SW480 (cell line): Measurements from ENCODE around the gene TTC21B.
A peak's percentile ranks its signal among the peaks of the same experiment; 100 is the strongest.
"Not testable (repeated sequence)": the region's sequence is repeated elsewhere in the genome, so short reads cannot be mapped to it uniquely, and the experiment has no call there.

Experiments
- DNase-seq: peaks from one replicate; pipeline ENCODE4 v3.0.0-alpha.2; 2016; ENCODE audit warnings: low spot score

TTC21B gene

DNA sequence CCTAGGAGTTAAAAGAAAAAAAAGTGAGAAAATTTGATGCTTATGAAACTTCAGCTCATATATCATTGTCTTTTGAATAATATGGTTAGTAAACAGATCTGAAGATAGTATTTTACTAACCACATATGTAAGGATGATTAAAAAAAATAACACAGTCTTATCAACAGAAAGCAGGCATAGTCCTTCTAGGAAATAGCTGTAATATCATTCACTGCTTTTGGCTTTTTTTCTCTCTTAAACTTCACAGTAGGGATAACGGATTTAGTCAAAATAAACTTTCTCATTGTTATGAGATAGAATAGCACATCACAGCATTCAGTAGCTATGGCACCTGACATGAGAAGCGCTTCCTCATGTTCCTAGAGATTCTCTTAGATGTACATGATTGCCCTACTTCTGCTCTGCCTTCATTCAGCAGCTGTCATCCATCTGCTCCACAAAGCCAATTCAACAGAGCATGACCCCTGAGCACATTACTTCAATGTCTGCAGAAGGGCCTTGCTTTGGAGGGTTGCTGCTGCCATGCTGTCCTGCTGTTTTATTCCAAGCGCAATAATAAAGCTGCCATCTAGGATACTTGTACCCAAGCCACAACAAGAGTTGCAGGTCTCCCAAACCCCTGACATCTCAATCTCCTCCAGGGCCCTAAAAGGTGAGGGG lies 67.0 kb downstream of the TTC21B start:
- DNase-seq, result no peak

DNA sequence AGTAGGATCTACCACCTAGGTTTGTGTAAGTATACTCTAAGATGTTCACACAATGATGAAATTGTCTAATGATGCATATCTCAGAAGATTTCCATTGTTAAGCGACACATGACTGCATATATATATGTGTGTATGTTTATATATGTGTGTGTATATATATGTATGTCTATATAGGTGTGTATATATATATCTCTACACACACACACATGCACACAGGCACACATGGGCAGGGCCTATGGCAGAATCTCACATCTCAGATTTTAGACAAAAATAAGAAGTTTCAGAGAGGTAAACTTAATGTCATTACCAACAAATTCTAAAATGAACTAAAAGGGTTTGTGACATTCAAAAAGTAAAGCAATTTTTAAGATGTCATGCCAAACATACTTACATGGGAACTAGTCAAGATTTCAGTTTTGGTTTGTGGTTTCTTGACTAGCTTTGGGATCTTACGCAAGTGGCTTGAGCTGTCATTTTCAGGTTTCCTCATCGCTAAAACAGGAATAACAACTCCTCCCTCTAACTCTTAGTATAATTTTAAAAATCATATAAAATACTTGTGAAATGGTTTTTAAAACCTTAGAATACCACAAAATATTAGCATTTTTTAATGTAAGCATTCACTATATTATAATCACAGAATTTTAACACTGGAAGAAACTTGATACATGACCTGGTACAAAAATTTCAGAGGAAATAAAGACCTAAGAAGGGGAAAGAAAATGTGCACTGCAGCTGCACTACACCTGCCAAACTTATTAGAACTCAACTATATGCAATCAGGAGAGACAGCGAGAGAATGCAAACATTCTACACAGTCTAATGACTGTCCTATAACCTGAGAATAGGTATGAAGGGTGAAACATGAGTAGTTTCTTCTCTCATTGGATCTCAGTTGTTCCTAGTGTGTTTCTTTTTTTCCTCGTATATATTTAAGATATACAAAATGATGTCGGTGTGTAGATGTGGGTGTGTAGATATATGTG lies 75.7 kb downstream of the TTC21B start:
- no peak for DNase-seq

DNA sequence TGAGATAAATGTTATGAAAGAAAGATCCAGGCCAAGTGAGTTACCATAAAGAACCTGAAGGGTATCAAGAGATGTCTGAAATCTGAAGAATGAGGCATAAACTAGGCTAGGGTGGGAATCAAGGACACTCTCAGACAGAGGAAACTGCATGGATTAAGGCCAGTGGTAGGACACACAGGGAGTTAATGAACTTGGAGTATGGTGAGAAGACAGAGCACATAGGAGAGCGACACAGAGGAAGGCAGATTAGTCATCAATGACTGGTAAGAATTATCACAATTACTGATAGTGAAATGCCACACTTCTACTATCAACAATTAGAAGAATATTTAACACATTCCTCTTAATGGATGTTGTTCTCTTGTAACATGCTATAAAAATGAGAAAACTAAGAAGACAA lies 76.9 kb downstream of the TTC21B start:
- DNase-seq, result no peak

DNA sequence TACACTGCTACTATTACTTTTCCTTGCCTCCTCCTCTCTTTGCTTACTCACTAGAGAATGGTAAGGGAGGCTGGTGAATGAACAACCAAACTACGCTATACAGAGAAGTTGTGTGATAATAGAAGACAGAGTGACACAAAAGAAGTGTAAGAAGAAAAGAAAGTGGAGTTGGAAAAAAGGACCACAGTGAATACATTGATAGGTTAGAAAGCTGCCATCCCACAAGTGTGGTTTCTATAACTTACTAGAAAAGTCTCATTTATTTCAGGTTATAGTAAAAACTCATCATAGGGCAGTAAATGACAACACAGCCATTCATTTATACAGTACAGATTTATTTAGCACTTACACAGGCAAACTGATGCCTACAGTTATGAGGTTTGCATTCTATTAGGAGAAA lies 77.3 kb downstream of the TTC21B start:
- DNase-seq, result no peak

DNA sequence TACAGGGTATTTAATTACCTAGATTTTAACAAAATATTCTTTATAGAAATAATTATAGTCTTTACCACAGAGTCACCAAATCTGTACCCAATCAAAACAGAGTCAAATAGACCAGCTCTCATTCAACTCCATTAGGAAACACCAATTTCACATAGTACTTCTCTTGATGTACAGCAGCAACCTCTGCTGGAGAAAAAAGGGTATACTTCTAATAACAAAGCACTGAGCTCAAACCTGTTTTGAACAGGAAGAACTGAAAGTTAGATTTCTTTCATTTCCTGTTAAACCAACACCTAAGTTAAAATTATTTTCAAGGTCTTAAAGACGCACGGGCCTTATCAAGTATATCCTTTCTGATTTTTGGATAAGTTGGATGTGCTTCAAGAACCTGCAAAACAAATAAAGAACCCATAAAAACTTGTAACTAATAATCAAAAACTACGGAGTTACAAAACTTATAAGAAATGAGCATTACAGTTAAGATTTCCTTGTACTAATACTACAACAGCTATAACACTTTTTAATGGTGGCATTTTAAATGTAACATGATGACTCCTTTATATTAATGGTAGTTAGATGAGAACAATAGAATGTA lies 79.0 kb downstream of the TTC21B start:
- DNase-seq, result peak; percentile 64

DNA sequence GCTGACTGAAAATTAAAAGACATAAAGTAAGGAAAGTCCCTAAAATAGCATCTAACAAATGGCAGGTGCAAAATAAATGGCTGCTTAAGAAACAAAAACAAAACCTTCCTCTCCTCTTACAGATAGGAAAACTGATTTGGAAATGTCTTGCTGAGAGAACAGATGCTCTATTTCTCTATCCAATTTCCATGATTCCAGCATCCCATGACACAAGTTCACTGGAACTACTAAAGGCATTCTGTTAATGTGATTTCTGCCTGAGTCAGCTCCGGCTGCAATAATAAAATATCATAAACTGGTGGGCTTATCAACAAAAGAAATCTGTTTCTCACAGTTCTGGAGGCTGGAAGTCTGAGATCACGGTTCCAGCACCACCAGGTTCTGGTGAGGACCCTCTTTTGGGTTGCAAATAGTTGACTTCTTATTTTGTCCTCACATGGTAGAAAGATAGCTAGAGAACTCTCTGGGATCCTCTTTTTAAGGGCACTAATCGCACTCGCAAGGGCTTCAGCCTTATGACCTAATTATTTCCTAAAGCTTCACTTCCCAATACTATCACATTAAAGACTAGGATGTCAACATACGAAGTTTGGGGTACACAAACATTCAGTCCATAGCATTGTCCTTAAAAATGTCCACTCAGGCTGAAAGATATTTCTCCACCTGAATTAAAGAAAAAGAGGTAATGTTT lies 81.3 kb downstream of the TTC21B start:
- DNase-seq, result no peak

DNA sequence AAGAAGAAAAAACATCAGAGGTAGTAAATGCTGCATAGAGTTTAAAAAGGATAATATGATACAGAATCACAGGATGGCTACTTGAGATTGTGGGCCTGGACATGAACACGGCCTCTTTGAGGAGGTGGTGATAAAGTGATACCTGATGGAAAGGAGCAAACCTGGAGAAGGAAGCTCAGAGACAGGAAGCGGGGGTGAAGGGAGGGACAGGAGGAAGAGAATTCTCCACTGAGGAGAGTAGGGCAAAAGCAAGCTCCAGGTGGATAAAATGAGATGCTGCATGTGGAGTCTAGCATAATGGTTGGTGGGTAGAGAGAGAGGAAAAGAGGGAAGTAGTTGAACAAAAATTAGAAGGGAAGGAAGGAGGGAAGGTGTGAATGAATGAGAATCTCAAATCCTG lies 82.6 kb downstream of the TTC21B start:
- no peak for DNase-seq

DNA sequence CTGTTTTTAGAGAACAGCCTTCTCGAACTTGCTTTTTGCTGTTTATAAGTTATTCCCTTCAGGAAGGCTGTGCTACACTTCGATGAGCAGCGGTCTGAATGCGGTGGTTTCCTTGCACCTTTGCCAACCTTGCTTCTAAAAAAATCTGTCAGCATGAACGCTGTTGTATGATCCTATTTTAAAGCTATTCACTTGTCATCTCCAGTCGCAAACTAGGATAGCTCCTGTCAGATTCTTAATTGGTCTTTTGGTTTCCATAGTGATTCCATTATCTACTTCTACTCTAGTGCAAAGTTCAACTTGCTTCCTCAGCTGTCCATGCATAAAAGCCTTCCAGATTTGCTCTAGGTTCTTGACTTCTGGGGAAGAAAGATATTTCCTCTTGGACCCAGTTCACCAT lies 83.2 kb downstream of the TTC21B start:
- DNase-seq, result no peak

DNA sequence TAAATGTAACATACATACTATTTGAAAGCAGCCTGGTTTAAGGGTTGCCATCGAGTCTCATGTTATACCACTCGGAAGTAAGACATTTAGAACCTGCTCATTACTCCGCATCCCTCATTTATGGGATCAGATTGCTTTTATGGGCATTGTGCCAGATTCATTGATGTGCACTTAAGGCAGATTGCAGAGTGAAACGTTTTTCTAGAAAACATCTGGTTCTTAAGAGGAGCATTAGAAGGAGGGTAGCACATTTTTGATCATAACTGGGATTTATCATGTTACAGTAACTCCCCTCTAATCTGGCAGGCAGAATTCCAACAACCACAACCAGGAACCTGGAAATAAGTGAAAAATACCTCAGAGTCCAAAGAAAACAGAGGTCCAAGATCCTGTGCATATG lies 85.4 kb downstream of the TTC21B start:
- DNase-seq, result no peak

DNA sequence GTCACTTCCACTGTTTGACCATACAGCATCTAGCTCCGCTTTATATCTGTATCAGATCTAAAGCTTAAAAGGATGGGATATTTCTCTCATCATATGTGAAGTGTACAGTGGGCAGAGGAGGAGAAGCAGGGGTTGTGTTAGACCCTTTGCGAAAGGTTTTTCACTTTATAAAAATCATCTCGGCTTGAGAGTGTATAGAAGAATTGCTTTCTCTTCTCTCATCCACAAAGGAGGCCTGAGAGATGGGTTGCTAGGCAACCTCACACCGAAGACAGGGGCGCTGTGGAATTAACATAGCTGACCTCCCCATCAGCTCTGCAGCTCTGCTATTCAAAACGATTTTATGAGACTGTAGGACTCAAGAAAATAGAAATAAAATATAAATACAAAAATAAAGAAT lies 89.3 kb downstream of the TTC21B start:
- no peak for DNase-seq

DNA sequence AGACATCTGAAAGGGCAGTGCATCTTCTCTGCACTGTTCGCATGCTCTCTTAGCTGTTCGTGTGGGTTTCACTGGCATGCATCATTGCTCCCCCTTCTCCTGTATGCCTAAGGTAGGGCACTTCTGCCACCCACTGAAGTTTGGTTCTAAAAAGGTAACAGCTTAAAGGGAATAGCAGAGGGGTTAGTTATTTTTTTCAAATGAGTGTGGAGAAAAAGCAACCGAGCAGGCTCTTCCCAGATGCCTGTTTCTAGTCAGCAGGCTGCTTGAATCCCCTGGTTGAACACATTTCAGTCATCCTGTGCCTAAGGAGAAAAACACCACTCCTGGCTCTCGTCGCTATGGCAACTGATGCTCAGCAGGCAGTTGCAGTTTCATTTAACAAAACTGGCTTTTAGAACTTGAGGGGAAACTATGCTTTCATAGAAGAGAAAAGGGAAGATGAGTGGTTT lies 89.7 kb downstream of the TTC21B start:
- DNase-seq, result no peak

DNA sequence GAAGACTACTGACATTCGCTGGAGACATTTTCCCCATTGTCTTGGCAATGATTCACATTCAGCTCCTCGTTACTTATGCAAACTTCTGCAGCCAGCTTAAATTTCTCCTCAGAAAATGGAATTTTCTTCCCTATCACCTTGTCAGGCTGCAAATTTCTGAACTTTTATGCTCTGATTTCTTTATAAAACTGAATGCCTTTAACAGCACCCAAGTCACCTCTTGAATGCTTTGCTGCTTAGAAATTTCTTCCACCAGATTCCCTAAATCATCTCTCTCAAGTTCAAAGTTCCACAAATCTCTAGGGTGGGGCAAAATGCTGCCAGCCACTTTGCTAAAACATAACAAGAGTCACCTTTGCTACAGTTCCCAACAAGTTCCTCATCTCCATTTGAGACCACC lies 92.5 kb downstream of the TTC21B start:
- not testable (repeated sequence) for DNase-seq

DNA sequence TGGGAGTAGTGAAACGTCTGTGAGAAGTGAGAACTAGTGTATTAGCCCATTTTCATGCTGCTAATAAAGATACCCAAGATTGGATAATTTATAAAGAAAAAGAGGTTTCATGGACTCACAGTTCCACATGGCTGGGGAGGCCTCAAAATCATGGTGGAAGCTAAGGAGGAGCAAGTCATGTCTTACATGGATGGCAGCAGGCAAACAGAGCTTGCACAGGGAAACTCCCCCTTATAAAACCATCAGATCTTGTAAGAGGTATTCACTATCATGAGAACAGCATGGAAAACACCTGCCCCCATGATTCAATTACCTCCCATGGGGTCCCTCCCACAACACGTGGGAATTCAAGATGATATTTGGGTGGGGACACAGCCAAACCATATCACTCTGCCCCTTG lies 93.9 kb downstream of the TTC21B start:
- DNase-seq, result not testable (repeated sequence)

DNA sequence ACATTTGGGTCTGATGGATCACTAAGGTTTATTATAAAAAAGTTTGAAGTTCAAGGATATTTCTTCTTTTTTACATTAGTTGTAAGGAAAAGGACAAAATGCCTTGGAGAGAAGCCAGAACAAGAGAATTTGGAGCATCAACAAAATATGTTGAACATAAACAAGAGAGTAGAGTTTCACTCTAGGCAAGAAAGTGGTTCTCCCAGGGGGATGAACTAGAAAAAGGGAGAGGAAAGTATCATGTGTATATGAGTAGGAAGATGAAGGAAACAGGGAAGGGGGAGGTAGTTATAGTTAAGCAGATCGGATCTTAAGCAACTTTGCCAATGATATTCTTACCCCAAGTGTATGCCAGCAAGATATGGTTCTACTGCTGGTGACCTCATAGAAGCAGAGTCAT lies 95.7 kb downstream of the TTC21B start:
- no peak for DNase-seq

DNA sequence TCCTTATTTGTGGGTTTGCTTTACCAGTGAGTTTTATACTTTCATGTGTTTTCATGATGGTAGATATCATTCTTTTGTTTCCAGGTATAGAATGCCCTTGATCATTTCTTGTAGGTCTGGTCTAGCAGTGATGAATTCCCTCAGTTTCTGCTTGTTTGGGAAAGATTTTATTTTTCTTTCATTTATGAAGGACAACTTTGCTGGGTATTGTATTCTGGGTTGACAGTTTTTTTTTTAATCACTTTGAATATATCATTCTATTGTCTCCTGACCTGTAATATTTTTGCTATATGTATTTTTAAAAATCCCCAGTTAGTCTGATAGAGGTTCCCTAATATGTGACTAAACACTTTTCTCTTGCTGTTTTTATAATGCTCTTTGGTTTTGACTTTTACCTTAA lies 101.2 kb downstream of the TTC21B start:
- DNase-seq, result no peak

DNA sequence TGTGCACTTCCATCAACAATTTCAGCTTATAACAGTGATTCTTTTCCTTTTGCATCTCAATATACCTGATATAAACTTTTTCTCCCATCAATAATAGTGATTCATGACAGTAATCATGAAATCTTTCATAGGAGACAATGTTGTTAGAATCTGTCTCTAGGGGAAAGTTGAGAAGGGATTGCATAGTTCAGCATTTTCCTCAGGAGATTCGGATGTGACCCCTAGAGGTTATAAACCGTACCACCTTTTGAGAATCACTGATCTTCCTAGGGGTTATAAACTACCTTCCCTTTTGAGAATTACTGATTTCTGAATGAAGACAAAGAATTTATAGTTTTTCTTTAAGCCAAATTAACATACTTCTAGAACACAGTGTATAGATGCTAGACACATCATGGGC lies 106.6 kb downstream of the TTC21B start:
- no peak for DNase-seq

DNA sequence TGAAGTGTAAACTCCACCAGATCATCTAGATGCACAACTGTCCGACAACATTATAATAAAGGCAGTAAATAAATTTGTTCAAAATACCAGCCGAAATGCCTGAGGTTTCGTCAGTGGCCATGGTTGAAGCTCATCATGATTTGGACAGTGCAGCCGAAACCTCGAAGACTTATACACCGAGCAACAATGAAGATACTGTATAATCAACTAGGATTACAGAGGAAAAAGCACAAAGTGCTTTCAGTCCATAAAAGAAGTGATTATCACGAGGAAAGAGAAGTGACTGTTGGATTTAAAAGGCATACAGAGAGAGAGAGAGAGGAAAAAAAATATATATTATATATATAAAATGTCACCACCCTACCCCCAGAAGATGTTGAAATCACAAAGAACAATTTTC lies 107.5 kb downstream of the TTC21B start:
- no peak for DNase-seq

DNA sequence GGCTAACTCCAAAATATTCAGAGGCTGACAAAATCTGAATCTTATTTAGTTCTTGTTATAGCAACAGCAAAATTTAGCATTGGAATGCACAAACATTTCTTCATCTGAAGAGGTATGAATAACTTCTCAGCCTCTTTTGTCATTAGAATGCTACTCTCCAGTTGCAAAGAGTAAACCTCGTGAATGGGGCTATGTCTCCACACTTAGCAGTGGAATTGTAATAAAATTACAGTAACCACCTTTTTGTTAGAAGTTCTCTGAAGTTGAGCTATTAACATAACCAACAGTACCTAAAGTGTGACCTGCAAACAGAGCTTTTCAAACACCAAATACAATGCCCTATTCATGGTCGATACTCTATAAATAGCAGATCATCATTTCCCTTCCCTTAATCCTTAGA lies 109.4 kb downstream of the TTC21B start:
- DNase-seq, result no peak

DNA sequence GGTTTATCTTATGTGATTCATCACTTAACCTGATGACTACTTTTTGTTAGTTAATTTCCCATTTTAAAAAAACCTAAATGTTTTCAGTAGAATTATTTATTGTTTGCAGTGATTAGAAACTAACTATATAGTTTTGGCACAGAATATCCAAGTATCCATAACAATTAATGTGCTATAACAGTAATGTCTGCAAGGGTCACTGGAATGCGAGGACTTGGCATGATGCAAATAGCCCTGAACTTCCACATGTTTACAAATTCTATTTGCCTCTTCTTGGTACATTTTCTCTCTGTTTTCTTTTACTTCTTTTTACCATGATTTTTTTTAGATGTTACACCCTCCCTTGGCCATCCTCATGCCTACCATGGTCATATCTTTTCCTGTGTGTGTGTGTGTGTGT lies 110.2 kb downstream of the TTC21B start:
- DNase-seq, result no peak

DNA sequence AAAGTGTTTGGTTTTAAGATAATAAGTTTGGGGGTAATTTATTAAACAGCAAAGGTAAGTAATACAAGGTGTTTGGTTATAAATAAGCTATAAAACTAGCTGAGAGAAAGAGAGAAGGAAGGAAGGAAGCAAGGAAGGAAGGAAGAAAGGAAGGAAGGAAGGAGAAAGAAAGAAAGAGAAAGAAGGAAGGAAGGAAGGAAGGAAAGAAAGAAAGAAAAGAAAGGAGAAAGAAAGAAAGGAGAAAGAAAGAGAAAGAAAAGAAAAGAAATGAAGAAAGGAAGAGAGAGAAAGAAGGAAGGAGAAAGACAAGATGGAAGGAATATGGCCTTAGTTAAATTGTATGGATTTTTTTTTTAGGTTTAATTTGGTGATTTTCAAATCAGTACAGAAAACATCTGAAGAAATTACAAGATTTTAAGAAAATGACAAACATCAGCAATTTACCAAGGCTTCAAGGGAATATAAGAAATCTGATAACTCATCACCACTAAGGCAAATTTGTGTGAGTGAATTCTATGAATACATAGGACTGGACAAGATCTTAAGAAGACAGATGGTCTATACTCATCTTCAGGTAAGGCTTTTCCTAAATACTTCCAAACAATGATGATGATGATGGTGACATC lies 113.1 kb downstream of the TTC21B start:
- no peak for DNase-seq

DNA sequence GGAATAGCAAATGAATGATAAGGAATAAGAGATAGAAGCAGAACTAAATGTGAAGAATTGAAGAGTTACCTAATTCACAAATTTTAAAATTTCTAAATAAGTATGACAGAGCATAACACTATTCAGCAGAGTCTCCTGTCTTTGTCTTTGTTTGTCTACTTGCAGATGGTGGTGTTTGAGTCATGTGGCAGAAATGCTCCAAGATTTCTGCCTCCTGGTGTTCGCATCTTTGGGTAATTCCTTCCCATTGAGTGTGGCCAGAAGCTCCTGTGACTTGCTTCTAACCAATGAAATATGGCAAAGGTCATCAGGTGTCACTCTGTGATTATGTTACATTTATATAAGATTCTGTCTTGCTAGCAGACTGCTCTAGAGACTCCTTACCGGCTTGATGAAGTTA lies 114.0 kb downstream of the TTC21B start:
- DNase-seq, result no peak

DNA sequence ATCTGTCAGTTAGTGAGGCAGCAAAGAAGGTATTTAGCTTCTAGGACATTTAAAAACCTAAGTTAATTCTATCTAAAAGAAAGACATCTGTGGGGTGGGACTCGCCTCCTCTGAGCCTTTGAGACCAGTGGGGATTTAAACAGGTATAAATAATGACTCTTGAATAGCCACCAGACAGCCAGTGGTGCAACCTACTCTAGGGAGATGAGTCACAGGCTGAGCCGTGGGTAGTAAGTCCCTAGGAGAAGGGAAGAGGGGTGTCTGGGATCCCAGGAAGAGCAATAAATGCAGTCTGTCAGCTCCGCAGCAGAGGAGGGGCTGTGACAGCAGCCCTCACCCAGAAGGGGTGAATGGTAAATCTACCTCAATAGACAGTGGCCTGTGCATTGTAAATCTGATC lies 116.5 kb downstream of the TTC21B start:
- DNase-seq, result no peak
